SK-N-SH treated with all-trans-retinoic acid at 6 μM for 48 hours (cell line): ENCODE results near the gene RAD51B.

Experiments used
- ARNTL ChIP-seq: fragments of 450-650 bp; formaldehyde crosslinking; IDR thresholded peaks from 2 replicates; pipeline ENCODE4 v1.5.0; 2020; ENCODE audit warnings: low read depth, mild to moderate bottlenecking, moderate library complexity, borderline replicate concordance
- OSR1 ChIP-seq: fragments of 250-450 bp; sonication (Bioruptor Pico); IDR thresholded peaks from 2 replicates; pipeline ENCODE4 v1.8.0; 2022; ENCODE audit warnings: moderate library complexity, mild to moderate bottlenecking, inconsistent platforms
- RARB ChIP-seq: fragments of 250-450 bp; sonication (Bioruptor Pico); IDR thresholded peaks from 2 replicates; pipeline ENCODE4 v1.8.0; 2021; ENCODE audit warnings: mild to moderate bottlenecking, moderate library complexity
- TCF4 ChIP-seq: fragments of 250-450 bp; sonication (Bioruptor Pico); IDR thresholded peaks from 2 replicates; pipeline ENCODE4 v1.8.0; 2021; ENCODE audit warnings: mild to moderate bottlenecking, moderate library complexity, borderline replicate concordance
- ZFP3 ChIP-seq: fragments of 250-450 bp; sonication (Bioruptor Pico); IDR thresholded peaks from 2 replicates; pipeline ENCODE4 v1.5.0; 2020; ENCODE audit warnings: mild to moderate bottlenecking, moderate library complexity
- TF ChIP-seq, protein P1 (sequence below): fragments of 250-450 bp; sonication (Bioruptor Pico); IDR thresholded peaks from 2 replicates; pipeline ENCODE4 v1.5.0; 2020; ENCODE audit warnings: mild to moderate bottlenecking, moderate library complexity
- TF ChIP-seq, protein P2 (sequence below): fragments of 250-450 bp; sonication (Bioruptor Pico); IDR thresholded peaks from 2 replicates; pipeline ENCODE4 v1.5.1; 2020; ENCODE audit warnings: low read depth, mild to moderate bottlenecking, moderate library complexity
- TF ChIP-seq, protein P3 (sequence below): fragments of 250-450 bp; sonication (Bioruptor Pico); IDR thresholded peaks from 2 replicates; pipeline ENCODE4 v1.8.0; 2020; ENCODE audit warnings: mild to moderate bottlenecking, moderate library complexity, borderline replicate concordance

DNA sequence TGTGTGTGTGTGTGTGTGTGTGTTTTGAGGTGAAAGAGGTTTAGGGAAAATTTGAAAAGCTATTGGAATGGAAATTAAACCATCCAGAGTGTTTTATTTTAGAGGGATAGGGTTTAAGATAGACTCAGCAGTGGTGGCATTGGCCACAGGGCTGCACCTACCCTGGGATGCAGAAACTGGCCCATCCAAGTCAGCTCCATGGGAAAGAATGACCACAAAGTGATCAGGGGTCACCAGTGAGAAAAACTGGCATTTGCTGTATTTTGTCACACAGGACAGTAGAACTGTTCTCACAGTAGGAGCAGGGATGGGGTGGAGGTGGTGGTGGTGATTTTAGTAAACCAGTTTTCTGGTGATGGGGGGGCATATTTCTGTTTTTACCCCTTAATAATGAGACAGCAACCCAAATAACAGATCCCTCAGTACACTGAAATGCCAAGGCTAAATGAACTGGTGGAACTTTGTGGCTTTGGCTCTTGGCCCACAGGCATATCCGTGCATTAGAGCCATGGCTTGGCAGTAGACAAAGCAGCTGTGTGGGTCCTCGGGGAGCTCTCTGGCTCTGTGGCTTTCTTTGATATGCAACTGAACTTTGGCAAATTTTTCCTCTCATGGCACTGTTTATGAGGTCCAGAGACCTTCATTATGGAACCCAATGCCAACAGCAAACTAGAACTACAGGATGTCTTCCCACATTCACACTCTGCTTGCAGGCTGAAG, 625.0 kb downstream of the RAD51B start:
- TF ChIP-seq ZFP3 (CRISPR knock-in tag) (no peak), ARNTL (CRISPR knock-in tag) (no peak), RARB (CRISPR knock-in tag) (no peak), OSR1 (CRISPR knock-in tag) (no peak), TCF4 (CRISPR knock-in tag) (no peak)
- TF ChIP-seq, protein P1, sequence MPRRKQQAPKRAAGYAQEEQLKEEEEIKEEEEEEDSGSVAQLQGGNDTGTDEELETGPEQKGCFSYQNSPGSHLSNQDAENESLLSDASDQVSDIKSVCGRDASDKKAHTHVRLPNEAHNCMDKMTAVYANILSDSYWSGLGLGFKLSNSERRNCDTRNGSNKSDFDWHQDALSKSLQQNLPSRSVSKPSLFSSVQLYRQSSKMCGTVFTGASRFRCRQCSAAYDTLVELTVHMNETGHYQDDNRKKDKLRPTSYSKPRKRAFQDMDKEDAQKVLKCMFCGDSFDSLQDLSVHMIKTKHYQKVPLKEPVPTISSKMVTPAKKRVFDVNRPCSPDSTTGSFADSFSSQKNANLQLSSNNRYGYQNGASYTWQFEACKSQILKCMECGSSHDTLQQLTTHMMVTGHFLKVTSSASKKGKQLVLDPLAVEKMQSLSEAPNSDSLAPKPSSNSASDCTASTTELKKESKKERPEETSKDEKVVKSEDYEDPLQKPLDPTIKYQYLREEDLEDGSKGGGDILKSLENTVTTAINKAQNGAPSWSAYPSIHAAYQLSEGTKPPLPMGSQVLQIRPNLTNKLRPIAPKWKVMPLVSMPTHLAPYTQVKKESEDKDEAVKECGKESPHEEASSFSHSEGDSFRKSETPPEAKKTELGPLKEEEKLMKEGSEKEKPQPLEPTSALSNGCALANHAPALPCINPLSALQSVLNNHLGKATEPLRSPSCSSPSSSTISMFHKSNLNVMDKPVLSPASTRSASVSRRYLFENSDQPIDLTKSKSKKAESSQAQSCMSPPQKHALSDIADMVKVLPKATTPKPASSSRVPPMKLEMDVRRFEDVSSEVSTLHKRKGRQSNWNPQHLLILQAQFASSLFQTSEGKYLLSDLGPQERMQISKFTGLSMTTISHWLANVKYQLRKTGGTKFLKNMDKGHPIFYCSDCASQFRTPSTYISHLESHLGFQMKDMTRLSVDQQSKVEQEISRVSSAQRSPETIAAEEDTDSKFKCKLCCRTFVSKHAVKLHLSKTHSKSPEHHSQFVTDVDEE (CRISPR knock-in tag) = no peak
- TF ChIP-seq, protein P2, sequence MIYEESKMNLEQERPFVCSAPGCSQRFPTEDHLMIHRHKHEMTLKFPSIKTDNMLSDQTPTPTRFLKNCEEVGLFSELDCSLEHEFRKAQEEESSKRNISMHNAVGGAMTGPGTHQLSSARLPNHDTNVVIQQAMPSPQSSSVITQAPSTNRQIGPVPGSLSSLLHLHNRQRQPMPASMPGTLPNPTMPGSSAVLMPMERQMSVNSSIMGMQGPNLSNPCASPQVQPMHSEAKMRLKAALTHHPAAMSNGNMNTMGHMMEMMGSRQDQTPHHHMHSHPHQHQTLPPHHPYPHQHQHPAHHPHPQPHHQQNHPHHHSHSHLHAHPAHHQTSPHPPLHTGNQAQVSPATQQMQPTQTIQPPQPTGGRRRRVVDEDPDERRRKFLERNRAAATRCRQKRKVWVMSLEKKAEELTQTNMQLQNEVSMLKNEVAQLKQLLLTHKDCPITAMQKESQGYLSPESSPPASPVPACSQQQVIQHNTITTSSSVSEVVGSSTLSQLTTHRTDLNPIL (CRISPR knock-in tag) = no peak
- TF ChIP-seq, protein P3, sequence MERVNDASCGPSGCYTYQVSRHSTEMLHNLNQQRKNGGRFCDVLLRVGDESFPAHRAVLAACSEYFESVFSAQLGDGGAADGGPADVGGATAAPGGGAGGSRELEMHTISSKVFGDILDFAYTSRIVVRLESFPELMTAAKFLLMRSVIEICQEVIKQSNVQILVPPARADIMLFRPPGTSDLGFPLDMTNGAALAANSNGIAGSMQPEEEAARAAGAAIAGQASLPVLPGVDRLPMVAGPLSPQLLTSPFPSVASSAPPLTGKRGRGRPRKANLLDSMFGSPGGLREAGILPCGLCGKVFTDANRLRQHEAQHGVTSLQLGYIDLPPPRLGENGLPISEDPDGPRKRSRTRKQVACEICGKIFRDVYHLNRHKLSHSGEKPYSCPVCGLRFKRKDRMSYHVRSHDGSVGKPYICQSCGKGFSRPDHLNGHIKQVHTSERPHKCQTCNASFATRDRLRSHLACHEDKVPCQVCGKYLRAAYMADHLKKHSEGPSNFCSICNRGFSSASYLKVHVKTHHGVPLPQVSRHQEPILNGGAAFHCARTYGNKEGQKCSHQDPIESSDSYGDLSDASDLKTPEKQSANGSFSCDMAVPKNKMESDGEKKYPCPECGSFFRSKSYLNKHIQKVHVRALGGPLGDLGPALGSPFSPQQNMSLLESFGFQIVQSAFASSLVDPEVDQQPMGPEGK (CRISPR knock-in tag) = no peak
